ENCODE results near the gene ZNF394. TPM values are rescaled to one million over a fixed set of nuclear protein-coding genes. Genes with fewer than 3 reads are reported as not detected.

ZNF394 gene
- total and polyA plus RNA-seq, 9 of the 15 experiments (the other 6 are each of a cell fraction or from before 2014, with no cell fraction given), result 2.9 to 32.2 (median 24.2) TPM

- TF ChIP-seq ZHX1 (conservative IDR thresholded peaks at IDR 0.05; ENCODE audit: low read length), result peak; percentile 82; the same call in 1 of the 2 replicates
- 0 out of 2 replicates have a peak, but pooled peaks have one; percentile 46 for TF ChIP-seq CC2D1A (IDR thresholded peaks at IDR 0.05)
- TF ChIP-seq ZBTB1 (CRISPR knock-in tag; IDR thresholded peaks at IDR 0.05; ENCODE audit: borderline replicate concordance, low read depth), result peak; percentile 83; the same call in 1 of the 2 replicates
- TF ChIP-seq PTRF (tag; IDR thresholded peaks at IDR 0.05), result no peak
- TF ChIP-seq GABPB1 (CRISPR knock-in tag; IDR thresholded peaks at IDR 0.05), result peak; percentile 93
- TF ChIP-seq LCOR (CRISPR knock-in tag; IDR thresholded peaks at IDR 0.05), result peak; percentile 94
- TF ChIP-seq ZBTB34 (CRISPR knock-in tag; IDR thresholded peaks at IDR 0.05), result no peak
- TF ChIP-seq EHMT2 (IDR thresholded peaks at IDR 0.05), result no peak
- TF ChIP-seq RFX5 (IDR thresholded peaks at IDR 0.05; ENCODE audit: low read depth, low read length), result peak; percentile 22; the same call in 1 of the 2 replicates
- TF ChIP-seq KHSRP (IDR thresholded peaks at IDR 0.05), result peak; percentile 48; the same call in 1 of the 2 replicates
- TF ChIP-seq E2F8 (IDR thresholded peaks at IDR 0.05; ENCODE audit: low read depth, partially characterized antibody), result peak; percentile 90
- TF ChIP-seq LEF1 (IDR thresholded peaks at IDR 0.05), result peak; percentile 15
- TF ChIP-seq CBX2 (IDR thresholded peaks at IDR 0.05; ENCODE audit: insufficient read depth, low read length, poor library complexity, severe bottlenecking), result no peak
- TF ChIP-seq ZNF436 (CRISPR knock-in tag; IDR thresholded peaks at IDR 0.05), result no peak
- TF ChIP-seq ELF1 (tag; IDR thresholded peaks at IDR 0.05), result peak; percentile 99
- peak; percentile 81 for TF ChIP-seq SPI1 (IDR thresholded peaks at IDR 0.05; ENCODE audit: borderline replicate concordance, low read depth, low read length)
- no peak for TF ChIP-seq ZNF696 (CRISPR knock-in tag; conservative IDR thresholded peaks at IDR 0.05)
- TF ChIP-seq, protein P1, sequence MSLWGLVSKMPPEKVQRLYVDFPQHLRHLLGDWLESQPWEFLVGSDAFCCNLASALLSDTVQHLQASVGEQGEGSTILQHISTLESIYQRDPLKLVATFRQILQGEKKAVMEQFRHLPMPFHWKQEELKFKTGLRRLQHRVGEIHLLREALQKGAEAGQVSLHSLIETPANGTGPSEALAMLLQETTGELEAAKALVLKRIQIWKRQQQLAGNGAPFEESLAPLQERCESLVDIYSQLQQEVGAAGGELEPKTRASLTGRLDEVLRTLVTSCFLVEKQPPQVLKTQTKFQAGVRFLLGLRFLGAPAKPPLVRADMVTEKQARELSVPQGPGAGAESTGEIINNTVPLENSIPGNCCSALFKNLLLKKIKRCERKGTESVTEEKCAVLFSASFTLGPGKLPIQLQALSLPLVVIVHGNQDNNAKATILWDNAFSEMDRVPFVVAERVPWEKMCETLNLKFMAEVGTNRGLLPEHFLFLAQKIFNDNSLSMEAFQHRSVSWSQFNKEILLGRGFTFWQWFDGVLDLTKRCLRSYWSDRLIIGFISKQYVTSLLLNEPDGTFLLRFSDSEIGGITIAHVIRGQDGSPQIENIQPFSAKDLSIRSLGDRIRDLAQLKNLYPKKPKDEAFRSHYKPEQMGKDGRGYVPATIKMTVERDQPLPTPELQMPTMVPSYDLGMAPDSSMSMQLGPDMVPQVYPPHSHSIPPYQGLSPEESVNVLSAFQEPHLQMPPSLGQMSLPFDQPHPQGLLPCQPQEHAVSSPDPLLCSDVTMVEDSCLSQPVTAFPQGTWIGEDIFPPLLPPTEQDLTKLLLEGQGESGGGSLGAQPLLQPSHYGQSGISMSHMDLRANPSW (CRISPR knock-in tag; IDR thresholded peaks at IDR 0.05), result peak; percentile 51; the same call in 1 of the 2 replicates
- TF ChIP-seq RBM22 (IDR thresholded peaks at IDR 0.05; ENCODE audit: low read depth, low read length, poor library complexity, severe bottlenecking), result no peak
These were observed 4.7 kb upstream of the ZNF394 start, which contains the start of gene ZKSCAN5 (continued) for GRCh38 chr7:99504603-99505323.

All from K562 (cell line).